IMR-90 (cell line): ENCODE data around the gene NELFCD.

Experiments
- CEBPB ChIP-seq: IDR thresholded peaks from 2 replicates; pipeline ENCODE4 v1.6.1; 2012; ENCODE audit warnings: low read depth, low read length, improper control_type of control experiment
- CHD1 ChIP-seq: IDR thresholded peaks from 2 replicates; pipeline ENCODE4 v1.6.1; 2012; ENCODE audit warnings: low read depth, low read length, improper control_type of control experiment
- FOS ChIP-seq: fragments of 150-350 bp; IDR thresholded peaks from 2 replicates; pipeline ENCODE4 v1.6.1; 2016; ENCODE audit warnings: low read depth, low read length
- NFE2L2 ChIP-seq: fragments of 150-350 bp; IDR thresholded peaks from 2 replicates; pipeline ENCODE4 v1.6.1; 2016; ENCODE audit warnings: low read depth, mild to moderate bottlenecking, low read length
- POLR2A ChIP-seq: IDR thresholded peaks from 2 replicates; pipeline ENCODE4 v1.6.1; 2012; ENCODE audit warnings: mild to moderate bottlenecking, low read depth, low read length
- RAD21 ChIP-seq: IDR thresholded peaks from 2 replicates; pipeline ENCODE4 v1.6.1; 2012; ENCODE audit warnings: low read length, improper control_type of control experiment
- TF ChIP-seq, protein P1 (sequence below): conservative IDR thresholded peaks from 2 replicates; pipeline ENCODE4 v1.5.1; 2012; ENCODE audit warnings: mild to moderate bottlenecking, low read depth, low read length, improper control_type of control experiment
- TF ChIP-seq, protein P2 (sequence below): fragments of 150-350 bp; IDR thresholded peaks from 2 replicates; pipeline ENCODE4 v1.6.1; 2016; ENCODE audit warnings: low read depth, mild to moderate bottlenecking, low read length, moderate library complexity, borderline replicate concordance

DNA sequence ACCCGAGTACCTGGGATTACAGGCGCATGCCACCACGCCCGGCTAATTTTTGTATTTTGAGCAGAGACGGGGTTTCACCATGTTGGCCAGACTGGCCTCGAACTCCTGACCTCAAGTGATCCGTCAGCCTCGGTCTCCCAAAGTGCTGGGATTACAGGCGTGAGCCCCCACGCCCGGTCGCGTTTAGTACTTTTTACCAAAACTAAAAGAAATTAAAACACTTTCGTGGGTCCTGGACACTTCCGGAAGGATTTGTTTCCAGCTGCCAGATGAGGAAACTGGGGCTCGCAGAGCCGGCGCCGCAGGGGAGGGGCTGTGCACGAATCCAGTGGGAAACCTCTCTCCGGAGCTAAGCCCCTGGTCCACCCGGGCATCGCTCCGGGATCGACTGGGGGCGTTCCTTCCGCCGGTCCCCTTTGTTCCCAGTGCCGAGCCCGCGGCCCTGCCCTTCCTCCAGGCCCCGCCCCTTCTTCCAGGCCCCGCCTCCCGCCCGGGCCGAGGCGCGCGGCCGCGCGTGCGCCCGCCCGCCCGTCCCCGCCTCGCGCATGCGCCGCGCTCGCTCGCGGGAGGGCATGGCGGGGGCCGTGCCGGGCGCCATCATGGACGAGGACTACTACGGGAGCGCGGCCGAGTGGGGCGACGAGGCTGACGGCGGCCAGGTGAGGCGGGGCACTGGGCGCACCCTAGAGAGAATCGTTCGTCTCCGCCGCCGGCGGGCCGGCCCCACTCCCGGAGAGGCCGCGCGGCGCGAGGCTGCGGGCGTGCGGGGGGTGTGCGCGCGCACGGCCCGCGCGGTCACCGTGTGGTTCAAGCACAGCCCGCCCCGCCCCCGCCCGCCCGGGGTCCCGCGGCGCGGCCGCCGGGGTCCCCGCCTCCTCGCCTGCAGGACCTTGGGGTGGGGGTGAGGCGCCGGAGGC is at the start of gene NELFCD:
- TF ChIP-seq, protein P1, sequence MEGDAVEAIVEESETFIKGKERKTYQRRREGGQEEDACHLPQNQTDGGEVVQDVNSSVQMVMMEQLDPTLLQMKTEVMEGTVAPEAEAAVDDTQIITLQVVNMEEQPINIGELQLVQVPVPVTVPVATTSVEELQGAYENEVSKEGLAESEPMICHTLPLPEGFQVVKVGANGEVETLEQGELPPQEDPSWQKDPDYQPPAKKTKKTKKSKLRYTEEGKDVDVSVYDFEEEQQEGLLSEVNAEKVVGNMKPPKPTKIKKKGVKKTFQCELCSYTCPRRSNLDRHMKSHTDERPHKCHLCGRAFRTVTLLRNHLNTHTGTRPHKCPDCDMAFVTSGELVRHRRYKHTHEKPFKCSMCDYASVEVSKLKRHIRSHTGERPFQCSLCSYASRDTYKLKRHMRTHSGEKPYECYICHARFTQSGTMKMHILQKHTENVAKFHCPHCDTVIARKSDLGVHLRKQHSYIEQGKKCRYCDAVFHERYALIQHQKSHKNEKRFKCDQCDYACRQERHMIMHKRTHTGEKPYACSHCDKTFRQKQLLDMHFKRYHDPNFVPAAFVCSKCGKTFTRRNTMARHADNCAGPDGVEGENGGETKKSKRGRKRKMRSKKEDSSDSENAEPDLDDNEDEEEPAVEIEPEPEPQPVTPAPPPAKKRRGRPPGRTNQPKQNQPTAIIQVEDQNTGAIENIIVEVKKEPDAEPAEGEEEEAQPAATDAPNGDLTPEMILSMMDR, result no peak
- no peak for TF ChIP-seq FOS
- TF ChIP-seq POLR2A, result peak; percentile 60
- TF ChIP-seq RAD21, result no peak
- TF ChIP-seq NFE2L2, result no peak
- TF ChIP-seq CEBPB, result no peak
- TF ChIP-seq, protein P2, sequence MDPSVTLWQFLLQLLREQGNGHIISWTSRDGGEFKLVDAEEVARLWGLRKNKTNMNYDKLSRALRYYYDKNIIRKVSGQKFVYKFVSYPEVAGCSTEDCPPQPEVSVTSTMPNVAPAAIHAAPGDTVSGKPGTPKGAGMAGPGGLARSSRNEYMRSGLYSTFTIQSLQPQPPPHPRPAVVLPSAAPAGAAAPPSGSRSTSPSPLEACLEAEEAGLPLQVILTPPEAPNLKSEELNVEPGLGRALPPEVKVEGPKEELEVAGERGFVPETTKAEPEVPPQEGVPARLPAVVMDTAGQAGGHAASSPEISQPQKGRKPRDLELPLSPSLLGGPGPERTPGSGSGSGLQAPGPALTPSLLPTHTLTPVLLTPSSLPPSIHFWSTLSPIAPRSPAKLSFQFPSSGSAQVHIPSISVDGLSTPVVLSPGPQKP, result no peak
- TF ChIP-seq CHD1, result no peak
